Measurements from ENCODE around the gene MTURN.

Gene MTURN

GRCh38 chr7:30162622-30163124, 27.9 kb downstream of the MTURN start:
- peak; percentile 67 for DNase-seq

DNA sequence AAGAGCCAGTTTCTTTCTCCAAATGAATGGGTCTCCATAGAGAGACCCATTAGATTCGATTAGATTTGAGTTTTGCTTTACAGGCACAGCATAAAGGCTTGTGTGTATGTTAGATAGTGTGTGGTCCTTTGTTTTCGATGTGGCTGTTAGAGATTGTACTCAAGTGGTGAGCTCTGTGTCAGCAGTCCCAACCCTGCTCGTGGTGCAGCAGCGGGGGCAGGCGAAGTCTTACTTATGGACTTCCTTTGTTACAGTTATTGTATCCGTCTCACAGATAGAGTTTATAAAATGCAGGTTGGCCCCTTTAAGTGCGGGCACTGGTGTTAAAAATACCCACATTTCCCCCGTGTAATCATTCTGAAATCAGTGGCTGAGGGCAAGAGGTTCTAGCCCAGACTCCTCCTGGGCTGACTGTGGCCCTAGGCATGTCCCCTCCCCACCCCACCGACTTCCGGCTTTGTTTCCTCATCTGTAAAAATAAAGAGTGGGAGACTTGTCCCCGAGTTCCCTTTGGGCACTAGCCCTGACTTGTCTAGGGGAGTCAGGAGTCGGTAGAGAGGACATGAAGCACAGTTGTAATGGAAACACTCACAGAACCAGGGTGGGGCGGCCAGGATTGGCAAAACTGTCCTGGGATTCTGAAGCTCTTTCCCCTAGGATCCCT, 28.6 kb downstream of the MTURN start:
- DNase-seq: peak; percentile 53

DNA sequence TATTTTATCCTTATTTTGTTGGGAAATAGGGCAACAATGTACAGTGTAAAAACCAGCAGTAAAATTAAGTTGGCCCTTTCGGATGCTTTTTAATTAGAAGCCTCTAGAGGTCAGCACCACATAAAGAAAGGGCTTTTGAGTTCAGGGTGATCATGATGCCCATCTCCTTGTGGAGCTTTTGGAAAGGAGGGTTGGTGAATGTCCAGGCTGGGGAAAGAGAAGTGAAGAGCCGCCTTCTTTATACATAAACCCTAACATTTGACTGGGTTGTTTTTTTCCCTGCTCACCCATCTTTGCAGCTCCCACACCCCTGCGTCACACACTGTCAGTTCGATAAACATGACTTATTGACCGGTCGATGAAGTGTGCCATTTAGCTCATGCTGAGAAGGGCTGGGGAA, 29.8 kb downstream of the MTURN start:
- DNase-seq: peak; percentile 73

DNA sequence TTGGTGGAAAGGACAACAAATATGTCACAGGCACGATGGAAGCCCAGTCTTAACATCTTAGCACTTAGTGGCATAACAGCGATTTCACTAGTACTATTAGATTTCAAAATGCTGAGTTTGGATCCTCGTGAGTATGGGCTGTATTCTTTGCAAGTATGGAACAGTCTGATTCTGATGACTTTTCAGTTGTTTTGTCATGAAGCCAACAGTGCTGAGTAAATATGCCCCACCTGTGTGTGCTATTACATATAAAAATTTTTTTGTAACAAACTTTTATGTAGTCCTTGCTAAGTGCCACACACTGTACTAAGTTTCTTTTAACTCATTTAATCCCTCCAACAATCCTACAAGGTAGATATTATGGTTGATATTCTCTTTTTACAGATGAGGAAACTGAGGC, 30.8 kb downstream of the MTURN start:
- DNase-seq: no peak

GRCh38 chr7:30166155-30166840, 31.5 kb downstream of the MTURN start:
- DNase-seq: peak; percentile 42

DNA sequence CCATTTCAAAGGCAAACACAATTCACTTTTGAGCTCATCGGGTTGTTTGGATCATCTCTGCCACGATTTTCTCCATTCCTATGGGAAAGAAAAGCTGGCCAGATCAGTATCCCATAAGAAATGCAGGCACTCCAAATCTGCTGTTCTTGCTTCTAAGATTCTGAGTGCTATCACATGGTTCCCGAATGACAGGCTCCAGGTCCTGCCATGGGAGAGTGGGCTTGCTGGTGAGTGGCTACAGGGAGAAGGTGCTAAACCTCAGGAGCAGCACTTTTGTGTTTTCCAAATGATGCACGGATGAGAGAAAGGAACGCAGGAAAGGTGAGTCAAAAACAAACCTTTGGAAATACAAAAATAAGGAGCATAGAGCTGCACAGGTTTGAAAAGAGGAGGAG, 32.1 kb downstream of the MTURN start:
- DNase-seq: no peak

GRCh38 chr7:30167901-30168300, 33.1 kb downstream of the MTURN start:
- DNase-seq: no peak

DNA sequence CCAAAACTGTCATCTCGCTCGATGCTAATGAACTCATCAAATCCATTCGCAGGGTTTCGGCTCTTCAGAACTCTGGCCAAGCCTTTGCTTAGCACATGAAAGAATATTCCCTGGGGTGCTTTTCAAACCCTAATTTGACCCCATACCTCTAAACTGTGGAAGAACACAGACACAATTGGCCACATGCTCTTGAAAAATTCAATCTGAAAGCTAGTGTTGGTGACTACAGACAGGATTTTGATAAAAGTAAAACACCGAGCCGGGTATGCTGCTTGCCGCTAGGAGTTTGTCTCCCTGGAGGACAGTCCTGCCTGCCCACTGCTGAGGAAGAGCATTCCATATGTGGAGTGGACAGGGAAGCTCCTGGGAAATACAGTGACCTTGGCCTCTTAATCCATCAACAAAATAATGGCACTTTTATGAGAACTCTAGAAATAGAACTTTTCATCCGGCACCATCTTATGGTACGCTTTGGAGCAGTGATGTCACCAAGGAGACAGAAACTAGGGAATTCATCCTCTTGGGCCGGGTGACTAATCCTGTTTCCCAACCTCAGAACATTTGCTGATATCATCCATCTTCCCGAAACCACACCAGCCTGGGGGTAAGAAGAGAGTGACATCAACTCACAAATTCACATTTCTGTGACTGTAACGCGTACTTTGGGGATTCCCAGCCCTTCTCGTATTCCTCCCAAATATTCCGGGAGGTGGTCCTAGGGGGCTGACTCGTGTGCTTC, 34.2 kb downstream of the MTURN start:
- peak; percentile 60 for DNase-seq

DNA sequence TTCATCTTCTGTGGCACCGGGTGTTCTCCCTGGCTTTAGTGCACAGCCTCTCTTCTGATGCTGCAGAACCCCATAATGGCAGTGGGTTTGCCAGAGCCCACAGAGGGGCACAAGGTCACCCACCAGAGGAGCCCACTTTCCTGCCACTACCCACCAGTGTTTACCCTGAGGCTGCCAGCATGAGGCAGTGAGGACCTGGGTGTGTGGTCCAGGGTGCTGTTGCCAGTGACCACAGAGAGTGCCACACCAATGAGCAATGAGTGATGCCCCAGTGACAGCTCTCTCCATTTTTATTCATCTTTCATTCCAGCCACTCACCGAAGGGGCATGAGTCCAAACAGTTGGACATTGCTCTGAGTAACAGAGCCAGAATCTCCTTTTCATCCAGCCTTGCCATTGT, 34.8 kb downstream of the MTURN start:
- no peak for DNase-seq

DNA sequence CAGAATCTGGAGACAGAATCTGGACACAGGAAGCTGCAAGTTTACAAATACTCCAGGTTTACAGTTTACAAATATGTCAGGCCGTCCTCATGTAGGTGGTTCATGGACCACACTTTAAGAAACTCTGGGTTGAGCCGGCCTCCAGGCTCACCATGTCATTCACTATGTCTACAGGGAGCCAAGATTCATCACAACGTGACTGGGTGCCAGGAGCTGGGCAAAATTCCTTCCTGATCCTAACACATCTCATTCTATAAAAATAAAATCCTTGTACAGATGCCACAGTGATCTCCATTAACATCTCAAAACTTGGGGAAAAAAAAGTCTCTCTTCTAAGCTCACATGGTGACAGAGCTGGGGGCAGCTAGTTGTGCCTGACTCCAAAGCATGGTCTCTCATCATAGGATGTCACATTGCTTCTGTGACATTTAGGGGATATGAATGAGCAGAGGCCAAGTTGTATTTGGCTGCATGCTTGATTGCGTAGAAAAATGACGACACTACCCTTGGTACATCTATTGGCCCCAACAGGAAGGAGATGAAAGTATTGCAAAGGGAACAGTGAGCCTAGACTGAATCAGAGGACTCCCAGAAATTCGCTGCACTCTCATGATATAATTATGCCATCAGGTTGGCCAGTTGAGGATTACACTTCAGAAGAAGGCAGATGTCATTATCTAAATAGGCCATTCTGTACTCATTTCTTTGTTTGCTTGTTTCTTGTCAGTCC, 35.9 kb downstream of the MTURN start:
- no peak for DNase-seq

DNA sequence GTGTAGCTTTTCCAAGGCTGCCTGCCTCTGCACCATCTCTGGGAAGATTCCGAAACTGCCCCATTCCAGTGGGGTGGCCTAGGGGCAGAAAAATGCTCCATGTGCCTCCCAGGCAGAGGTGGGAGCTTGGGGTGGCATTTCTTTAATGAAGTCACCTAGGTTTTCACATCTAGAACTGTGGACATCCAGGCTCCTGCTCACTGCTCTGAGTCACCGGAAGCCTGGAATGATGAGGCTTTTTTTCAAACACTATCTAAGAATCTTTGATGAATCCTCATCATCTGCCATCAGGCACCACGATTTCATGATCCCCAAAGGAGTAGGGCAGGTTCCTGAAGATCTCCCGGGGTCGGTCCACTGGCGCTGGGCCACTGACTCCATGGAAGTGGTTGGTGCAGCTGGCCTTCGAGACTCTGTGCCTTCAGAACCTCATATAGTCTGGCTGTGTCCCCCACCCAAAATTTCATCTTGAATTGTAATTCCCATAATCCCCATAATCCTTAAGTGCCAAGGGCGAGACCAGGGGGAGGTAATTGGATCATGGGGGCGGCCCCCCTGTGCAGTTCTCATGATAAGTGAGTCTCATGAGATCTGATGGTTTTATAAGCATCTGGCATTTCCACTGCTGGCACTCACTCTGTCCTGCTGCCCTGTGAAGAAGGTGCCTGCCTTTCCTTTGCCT, 37.1 kb downstream of the MTURN start:
- DNase-seq: no peak

DNA sequence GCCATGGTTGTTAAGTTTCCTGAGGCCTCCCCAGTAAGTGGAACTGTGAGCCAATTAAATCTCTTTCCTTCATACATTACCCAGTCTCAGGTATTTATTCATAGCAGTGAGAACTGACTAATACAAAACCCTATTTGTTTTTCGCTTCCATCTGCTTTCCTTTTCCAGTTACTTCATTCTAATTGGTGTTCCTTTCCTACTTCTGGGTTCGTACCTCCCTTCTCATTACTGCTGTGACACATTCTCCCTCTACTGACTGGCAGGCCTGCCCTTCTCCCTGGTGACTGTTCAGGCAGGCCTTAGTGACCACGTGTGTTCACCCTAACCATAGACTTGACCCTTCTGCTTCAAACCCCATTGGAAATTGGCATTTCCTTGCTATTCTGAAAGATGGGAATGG, 37.7 kb downstream of the MTURN start:
- DNase-seq: no peak

DNA sequence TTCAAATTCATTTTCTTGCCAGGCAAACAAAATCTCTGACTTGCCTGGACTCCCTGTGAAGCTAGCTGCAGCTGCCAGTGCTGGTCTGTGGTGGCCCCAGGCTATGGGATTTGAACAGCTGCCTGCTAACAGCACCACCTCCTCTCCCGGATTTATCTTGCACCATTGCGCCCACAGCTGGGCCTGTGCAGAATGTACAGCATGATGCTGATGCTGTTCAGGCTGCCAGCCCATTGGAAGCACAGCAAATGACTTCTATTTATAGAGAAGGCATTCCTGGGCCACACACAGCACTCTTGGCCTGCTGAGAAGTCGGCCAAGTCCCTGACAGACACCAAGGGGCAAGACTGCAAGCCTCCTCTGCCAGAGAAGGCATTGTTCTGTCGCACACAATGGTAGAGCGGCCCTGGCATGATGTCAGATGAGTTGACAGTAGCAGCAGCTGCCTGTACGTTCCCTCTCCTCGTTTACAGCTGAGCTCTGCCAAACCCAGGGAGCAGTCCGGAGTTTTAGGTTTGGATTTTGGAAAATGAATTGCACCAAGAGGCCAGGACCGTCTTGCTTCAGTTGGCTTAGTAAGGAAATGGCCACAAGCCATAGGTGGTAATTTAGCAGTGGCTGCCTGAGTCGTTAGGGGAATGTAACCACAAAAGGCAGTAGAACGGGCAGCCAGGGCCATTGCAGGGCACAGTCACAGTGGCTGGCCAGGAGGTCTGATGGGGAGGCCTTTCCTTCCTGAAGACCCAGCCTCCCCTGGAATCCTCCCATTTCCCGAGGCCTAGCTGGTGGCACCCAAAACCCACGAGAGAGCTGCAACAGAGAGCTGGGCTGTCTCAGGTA, 38.5 kb downstream of the MTURN start:
- DNase-seq: peak; percentile 80

- DNase-seq: no peak
Measured at GRCh38 chr7:30175180-30175579, 40.4 kb downstream of the MTURN start.

DNA sequence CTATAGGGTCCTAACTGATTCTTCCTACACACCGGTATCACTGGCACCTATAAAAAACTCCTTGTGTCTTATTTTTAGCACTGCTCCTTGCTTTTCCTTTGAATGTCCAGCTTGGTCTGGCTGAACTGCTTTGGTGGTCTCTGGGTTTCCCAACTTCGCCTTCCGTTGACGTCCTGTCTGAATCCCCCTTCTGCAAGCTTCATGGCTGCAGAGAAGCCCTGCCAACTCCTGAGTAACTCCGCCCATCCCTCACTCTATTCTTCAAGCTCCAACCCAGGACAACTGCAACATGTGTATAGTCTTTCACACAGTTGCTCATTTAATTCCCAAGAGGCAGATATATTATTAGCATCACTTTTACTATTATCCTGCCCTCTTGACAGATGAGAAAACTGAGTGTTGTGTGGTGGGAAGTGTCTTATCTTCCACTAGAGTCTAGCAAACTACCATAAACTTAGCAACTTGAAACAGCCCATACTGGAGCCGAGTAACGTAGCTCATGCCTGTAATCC, 40.9 kb downstream of the MTURN start:
- DNase-seq: no peak

GRCh38 chr7:30176463-30177109, 41.8 kb downstream of the MTURN start:
- no peak for DNase-seq

GRCh38 chr7:30177186-30177585, 42.4 kb downstream of the MTURN start:
- no peak for DNase-seq

DNA sequence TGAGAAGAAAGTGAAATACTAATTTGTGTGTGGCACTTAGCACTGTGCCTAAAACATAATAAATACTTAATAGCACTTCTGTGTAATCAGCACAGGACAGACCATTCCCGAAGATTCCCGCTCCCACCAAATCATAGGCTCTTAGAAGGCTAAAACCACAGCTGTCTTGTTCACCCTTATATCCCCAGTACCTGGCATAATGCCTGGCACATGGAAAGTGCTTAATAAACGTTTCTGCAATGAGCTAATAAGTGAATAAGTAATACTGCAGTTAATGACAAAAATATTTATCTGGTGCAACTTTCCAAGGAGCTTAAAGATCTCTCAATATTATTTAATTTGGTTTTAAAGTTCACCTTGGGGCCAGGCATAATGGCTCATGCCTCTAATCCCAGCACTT, 43.2 kb downstream of the MTURN start:
- DNase-seq: no peak

GRCh38 chr7:30178748-30179436, 44.1 kb downstream of the MTURN start:
- no peak for DNase-seq

GRCh38 chr7:30180718-30181117, 45.9 kb downstream of the MTURN start:
- no peak for DNase-seq
